HG03378 (cell line): ENCODE results near the gene CENATAC.
"Not testable (repeated sequence)": the region's sequence is repeated elsewhere in the genome, so short reads cannot be mapped to it uniquely, and the experiment has no call there.

Source experiments
- ATAC-seq: cut with Tn5 transposase; IDR thresholded peaks from one replicate; pipeline ENCODE4 v1.9.1; 2021; ENCODE audit warnings: mild to moderate bottlenecking, moderate library complexity; ENCODE audit not compliant: unreplicated experiment

The CENATAC gene

GRCh38 chr11:119051440-119052162 is 53.7 kb downstream of the CENATAC start:
- ATAC-seq, result peak; percentile 44

- peak; percentile 9 for ATAC-seq
Observed at GRCh38 chr11:119052163-119052814, 54.4 kb downstream of the CENATAC start.

- ATAC-seq, result no peak
Observed at GRCh38 chr11:119054418-119054817, 56.5 kb downstream of the CENATAC start.

- ATAC-seq, result no peak
Observed at GRCh38 chr11:119055901-119056300, 58.0 kb downstream of the CENATAC start.

- ATAC-seq, result peak; percentile 8
Observed at GRCh38 chr11:119056421-119056999, 58.6 kb downstream of the CENATAC start.

GRCh38 chr11:119057000-119057769 is 59.2 kb downstream of the CENATAC start, which contains the start of gene HYOU1:
Gene HYOU1, minus strand, starts transcription at chr11:119057205. Its CDS starts 1,045 bp downstream, at chr11:119056160.
- peak; percentile 73 for ATAC-seq

- ATAC-seq, result not testable (repeated sequence)
Observed at GRCh38 chr11:119059128-119059527, 61.2 kb downstream of the CENATAC start.

- ATAC-seq, result no peak
Observed at GRCh38 chr11:119061256-119061655, 63.3 kb downstream of the CENATAC start.

GRCh38 chr11:119062779-119063178 is 64.8 kb downstream of the CENATAC start:
- ATAC-seq, result no peak

GRCh38 chr11:119065369-119065768 is 67.4 kb downstream of the CENATAC start:
- no peak for ATAC-seq
